22Rv1 (cell line): Measurements from ENCODE around the gene BRF1.
"Not testable (repeated sequence)": the region's sequence is repeated elsewhere in the genome, so short reads cannot be mapped to it uniquely, and the experiment has no call there.

Experiments used
- H3K27ac ChIP-seq: fragments of 450-650 bp; 2 replicates; pipeline ENCODE4 v1.5.1; 2017
- CTCF ChIP-seq: fragments of 450-650 bp; IDR thresholded peaks from 2 replicates; pipeline ENCODE4 v1.5.1; 2017; ENCODE audit warnings: mild to moderate bottlenecking
- ZFX ChIP-seq: fragments of 450-650 bp; IDR thresholded peaks from 2 replicates; pipeline ENCODE4 v1.6.1; 2017; ENCODE audit warnings: antibody characterized with exemption, borderline replicate concordance

BRF1 gene

GRCh38 chr14:105335735-105336476 is 35.1 kb upstream of the BRF1 start:
- no peak overlapping the region for H3K27ac ChIP-seq
- TF ChIP-seq ZFX (no peak), CTCF (no peak)

- not testable (repeated sequence) for H3K27ac ChIP-seq
Observed at GRCh38 chr14:105335231-105335542, 34.4 kb upstream of the BRF1 start.

- TF ChIP-seq CTCF (no peak), ZFX (no peak)
- no peak overlapping the region for H3K27ac ChIP-seq
Observed at GRCh38 chr14:105334383-105335230, 33.8 kb upstream of the BRF1 start.

- no peak overlapping the region for H3K27ac ChIP-seq
- TF ChIP-seq CTCF (no peak), ZFX (no peak)
Observed at GRCh38 chr14:105333613-105334364, 33.0 kb upstream of the BRF1 start.

GRCh38 chr14:105333020-105333490 is 32.3 kb upstream of the BRF1 start:
- no peak overlapping the region for H3K27ac ChIP-seq
- no peak for TF ChIP-seq ZFX
- no peak for TF ChIP-seq CTCF

- TF ChIP-seq ZFX = no peak
- no peak for TF ChIP-seq CTCF
- no peak overlapping the region for H3K27ac ChIP-seq
Observed at GRCh38 chr14:105332350-105332874, 31.6 kb upstream of the BRF1 start.

GRCh38 chr14:105331575-105332349 is 31.0 kb upstream of the BRF1 start:
- H3K27ac ChIP-seq = no peak overlapping the region
- TF ChIP-seq ZFX (no peak), CTCF (no peak)
